HG02840 (cell line): ENCODE results near the gene FBXO45.
A peak's percentile ranks its signal among the peaks of the same experiment; 100 is the strongest.
"Not testable (repeated sequence)": the region's sequence is repeated elsewhere in the genome, so short reads cannot be mapped to it uniquely, and the experiment has no call there.

Experiments used
- ATAC-seq: cut with Tn5 transposase; IDR thresholded peaks from one replicate; pipeline ENCODE4 v1.9.1; 2021; ENCODE audit warnings: mild to moderate bottlenecking, moderate library complexity, moderate number of reproducible peaks; ENCODE audit not compliant: unreplicated experiment, low FRiP score

Gene FBXO45

GRCh38 chr3:196568246-196569002, at the start of gene FBXO45, which contains the start of gene WDR53:
FBXO45 (plus strand) TSS chr3:196568660; CDS start chr3:196568985, 325 bp downstream.
WDR53 (minus strand) TSS chr3:196568554; CDS start chr3:196561475, 7,079 bp downstream.
- ATAC-seq, result peak; percentile 89

GRCh38 chr3:196518966-196519717, 49.3 kb upstream of the FBXO45 start:
- no peak for ATAC-seq

- ATAC-seq, result no peak
These were observed 48.8 kb upstream of the FBXO45 start for GRCh38 chr3:196519718-196520082.

GRCh38 chr3:196521291-196521690, 47.2 kb upstream of the FBXO45 start:
- ATAC-seq, result not testable (repeated sequence)

GRCh38 chr3:196523841-196524240, 44.6 kb upstream of the FBXO45 start:
- ATAC-seq, result no peak

GRCh38 chr3:196524527-196524926, 43.9 kb upstream of the FBXO45 start:
- ATAC-seq, result no peak

GRCh38 chr3:196525141-196525540, 43.3 kb upstream of the FBXO45 start:
- ATAC-seq, result no peak

GRCh38 chr3:196528639-196529233, 39.7 kb upstream of the FBXO45 start:
- peak; percentile 69 for ATAC-seq

GRCh38 chr3:196531418-196531817, 37.0 kb upstream of the FBXO45 start:
- no peak for ATAC-seq

- ATAC-seq, result no peak
These were observed 35.2 kb upstream of the FBXO45 start for GRCh38 chr3:196533260-196533681.

- no peak for ATAC-seq
These were observed 31.0 kb upstream of the FBXO45 start for GRCh38 chr3:196537319-196537984.

GRCh38 chr3:196541684-196542445, 26.6 kb upstream of the FBXO45 start:
- no peak for ATAC-seq

GRCh38 chr3:196544491-196544992, 23.9 kb upstream of the FBXO45 start:
- ATAC-seq, result no peak

GRCh38 chr3:196546537-196546936, 21.9 kb upstream of the FBXO45 start:
- ATAC-seq, result no peak

GRCh38 chr3:196547067-196547466, 21.4 kb upstream of the FBXO45 start:
- no peak for ATAC-seq

- ATAC-seq, result not testable (repeated sequence)
These were observed 19.1 kb upstream of the FBXO45 start for GRCh38 chr3:196549312-196549711.

- not testable (repeated sequence) for ATAC-seq
These were observed 18.3 kb upstream of the FBXO45 start for GRCh38 chr3:196550172-196550571.

- no peak for ATAC-seq
These were observed 16.2 kb upstream of the FBXO45 start for GRCh38 chr3:196552253-196552652.

GRCh38 chr3:196553551-196553950, 14.9 kb upstream of the FBXO45 start:
- no peak for ATAC-seq

- no peak for ATAC-seq
These were observed 14.3 kb upstream of the FBXO45 start for GRCh38 chr3:196554205-196554604.
